ENCODE data around the gene RNF144B. TPM values are rescaled to one million over a fixed set of nuclear protein-coding genes. Genes with fewer than 3 reads are reported as not detected.

The RNF144B gene
- total RNA-seq, 4 donors from 2014 or later, result 67.3 to 143 (median 114) TPM

DNA sequence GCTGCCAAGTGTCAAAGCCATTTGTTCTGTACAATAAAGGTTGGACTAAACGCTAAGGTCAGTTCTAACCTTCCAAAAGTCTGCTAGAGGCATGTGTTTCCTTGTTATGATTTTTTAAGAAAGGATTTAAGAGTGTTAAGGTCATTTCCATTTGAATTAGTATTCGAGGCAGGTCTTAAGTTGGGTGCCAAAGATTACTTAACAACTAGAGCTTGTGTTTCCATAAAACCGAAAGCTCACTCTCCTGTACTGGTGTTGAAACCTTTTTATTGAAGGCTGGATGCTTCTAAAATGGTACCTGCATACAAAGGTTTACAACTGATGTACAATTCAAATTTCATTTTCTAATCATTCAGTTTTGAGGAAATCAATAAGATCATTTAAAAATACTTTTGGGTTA is 82.4 kb downstream of the RNF144B start:
- H3K9me3 ChIP-seq, result no peaks in the 10 kb centered on the region
- no peak for TF ChIP-seq POLR2A (IDR thresholded peaks at IDR 0.05)
- TF ChIP-seq, protein P1, sequence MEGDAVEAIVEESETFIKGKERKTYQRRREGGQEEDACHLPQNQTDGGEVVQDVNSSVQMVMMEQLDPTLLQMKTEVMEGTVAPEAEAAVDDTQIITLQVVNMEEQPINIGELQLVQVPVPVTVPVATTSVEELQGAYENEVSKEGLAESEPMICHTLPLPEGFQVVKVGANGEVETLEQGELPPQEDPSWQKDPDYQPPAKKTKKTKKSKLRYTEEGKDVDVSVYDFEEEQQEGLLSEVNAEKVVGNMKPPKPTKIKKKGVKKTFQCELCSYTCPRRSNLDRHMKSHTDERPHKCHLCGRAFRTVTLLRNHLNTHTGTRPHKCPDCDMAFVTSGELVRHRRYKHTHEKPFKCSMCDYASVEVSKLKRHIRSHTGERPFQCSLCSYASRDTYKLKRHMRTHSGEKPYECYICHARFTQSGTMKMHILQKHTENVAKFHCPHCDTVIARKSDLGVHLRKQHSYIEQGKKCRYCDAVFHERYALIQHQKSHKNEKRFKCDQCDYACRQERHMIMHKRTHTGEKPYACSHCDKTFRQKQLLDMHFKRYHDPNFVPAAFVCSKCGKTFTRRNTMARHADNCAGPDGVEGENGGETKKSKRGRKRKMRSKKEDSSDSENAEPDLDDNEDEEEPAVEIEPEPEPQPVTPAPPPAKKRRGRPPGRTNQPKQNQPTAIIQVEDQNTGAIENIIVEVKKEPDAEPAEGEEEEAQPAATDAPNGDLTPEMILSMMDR (IDR thresholded peaks at IDR 0.05), result no peak
- H3K4me1 ChIP-seq, result no peaks in the 10 kb centered on the region
- 71 to 78% methylated on average over 3 of the region's 3 CpGs for WGBS, 2 donors
- DNase-seq, result no peak
- no peak overlapping the region for H3K4me3 ChIP-seq (replicated peaks in 1 of 3)
- intact Hi-C loops (cut with DNase I), result no loop called here
- H3K27me3 ChIP-seq, result no peaks in the 10 kb centered on the region
- H3K36me3 ChIP-seq, result peaks cover 6 to 13% of the 10 kb centered on the region in 2 donors
- H3K27ac ChIP-seq, result no peak overlapping the region

DNA sequence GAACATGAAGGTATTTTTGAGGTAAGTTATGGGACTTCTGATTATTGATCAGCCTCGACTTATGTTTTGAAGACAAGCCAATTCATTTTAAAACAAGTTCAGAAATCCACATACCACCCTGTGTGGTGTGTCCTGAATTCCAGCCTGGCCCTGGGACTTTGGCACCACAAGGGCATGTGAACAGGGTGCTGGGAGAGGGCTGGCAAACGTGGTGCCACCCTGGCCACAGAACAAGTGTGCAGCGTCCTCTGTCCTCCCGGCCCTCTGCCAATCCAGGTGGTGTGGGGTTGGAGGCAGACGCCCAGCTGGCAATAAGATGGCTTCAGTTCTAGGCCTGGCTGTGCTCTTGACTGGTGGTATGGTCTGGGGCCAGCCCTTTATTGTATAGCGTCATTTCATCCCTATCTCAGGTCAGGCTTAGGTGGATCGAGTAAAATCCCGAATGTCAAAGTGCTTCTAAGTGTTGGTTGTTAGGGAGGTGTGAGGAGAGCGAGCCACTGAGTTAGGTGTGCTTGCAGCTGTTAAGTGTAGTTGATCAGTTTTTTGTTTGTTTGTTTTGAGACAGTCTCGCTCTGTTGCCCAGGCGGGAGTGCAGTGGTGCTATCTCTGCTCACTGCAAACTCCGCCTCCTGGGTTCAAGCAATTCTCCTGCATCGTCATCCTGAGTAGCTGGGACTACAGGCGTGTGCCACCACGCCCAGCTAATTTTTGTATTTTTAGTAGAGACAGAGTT is 84.2 kb downstream of the RNF144B start:
- TF ChIP-seq, protein P1 (IDR thresholded peaks at IDR 0.05), result no peak
- TF ChIP-seq POLR2A (IDR thresholded peaks at IDR 0.05), result no peak
- Histone ChIP-seq H3K9me3 (no peaks in the 10 kb centered on the region), H3K4me3 (replicated peaks in 1 of 3) (no peak overlapping the region), H3K36me3 (no peaks in the 10 kb centered on the region), H3K4me1 (no peaks in the 10 kb centered on the region), H3K27me3 (no peaks in the 10 kb centered on the region), H3K27ac (peak overlapping the region in 1 of 3 donors; percentile 18)
- DNase-seq, result no peak
- intact Hi-C loops (cut with DNase I), result no loop called here
- WGBS, 2 donors, result 89 to 90% methylated on average over 11 to 15 of the region's 15 CpGs

DNA sequence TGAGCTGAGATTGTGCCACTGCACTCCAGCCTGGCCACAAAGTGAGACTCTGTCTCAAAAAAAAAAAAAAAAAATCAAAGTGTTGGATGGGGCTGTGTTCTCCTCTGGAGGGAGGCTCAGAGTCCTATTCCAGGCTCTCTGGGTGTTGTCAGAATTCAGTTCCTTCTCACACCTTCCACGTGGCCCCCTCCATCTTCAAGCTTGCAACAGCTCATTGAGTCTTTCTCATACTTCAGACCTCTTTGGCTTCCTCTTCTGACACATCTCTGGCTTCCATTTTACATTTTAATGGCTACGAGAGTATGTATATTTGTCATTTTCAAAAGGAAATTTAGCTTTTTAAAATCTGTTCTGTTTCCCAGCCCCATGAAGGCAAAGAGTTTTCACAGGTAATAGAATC is 85.8 kb downstream of the RNF144B start:
- H3K27me3 ChIP-seq, result no peaks in the 10 kb centered on the region
- no peak for DNase-seq
- no peak overlapping the region for H3K4me3 ChIP-seq (replicated peaks in 1 of 3)
- TF ChIP-seq POLR2A (IDR thresholded peaks at IDR 0.05), result no peak
- TF ChIP-seq, protein P1 (IDR thresholded peaks at IDR 0.05), result no peak
- 87 to 91% methylated on average over 2 of the region's 2 CpGs for WGBS, 2 donors
- no peaks in the 10 kb centered on the region for H3K9me3 ChIP-seq
- H3K27ac ChIP-seq, result peak overlapping the region in 1 of 3 donors; percentile 43
- intact Hi-C loops (cut with DNase I), result no loop called here
- H3K36me3 ChIP-seq, result no peaks in the 10 kb centered on the region
- peaks cover 11 to 14% of the 10 kb centered on the region in 2 donors for H3K4me1 ChIP-seq

DNA sequence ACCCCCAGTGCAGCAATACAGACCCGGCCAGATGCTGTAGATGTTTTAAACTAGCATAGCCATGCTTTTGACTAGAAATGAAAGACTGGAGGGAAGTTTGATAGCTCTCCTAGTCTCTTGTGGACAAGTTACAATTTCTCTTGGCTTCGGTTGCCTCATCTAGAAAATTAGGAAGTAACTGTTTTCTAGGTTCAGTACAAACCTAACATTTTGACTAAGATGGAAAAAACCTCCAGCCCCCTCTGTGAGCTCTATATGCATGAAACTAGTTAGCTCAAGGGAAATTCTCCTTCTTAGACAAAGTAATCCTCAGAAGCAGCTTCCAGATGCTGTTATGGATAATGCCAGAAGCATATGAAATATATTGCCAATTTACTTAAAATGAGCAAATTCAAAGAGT is 86.6 kb downstream of the RNF144B start:
- DNase-seq, result no peak
- TF ChIP-seq, protein P1 (IDR thresholded peaks at IDR 0.05), result no peak
- TF ChIP-seq POLR2A (IDR thresholded peaks at IDR 0.05), result no peak
- peaks cover 17 to 21% of the 10 kb centered on the region in 2 donors for H3K4me1 ChIP-seq
- H3K27ac ChIP-seq, result peak overlapping the region in 1 of 3 donors; percentile 43
- WGBS, 2 donors, result 70 to 95% methylated on average over 2 of the region's 2 CpGs
- no peaks in the 10 kb centered on the region for H3K9me3 ChIP-seq
- no peak overlapping the region for H3K4me3 ChIP-seq (replicated peaks in 1 of 3)
- H3K27me3 ChIP-seq, result no peaks in the 10 kb centered on the region
- intact Hi-C loops (cut with DNase I), result no loop called here
- H3K36me3 ChIP-seq, result no peaks in the 10 kb centered on the region

DNA sequence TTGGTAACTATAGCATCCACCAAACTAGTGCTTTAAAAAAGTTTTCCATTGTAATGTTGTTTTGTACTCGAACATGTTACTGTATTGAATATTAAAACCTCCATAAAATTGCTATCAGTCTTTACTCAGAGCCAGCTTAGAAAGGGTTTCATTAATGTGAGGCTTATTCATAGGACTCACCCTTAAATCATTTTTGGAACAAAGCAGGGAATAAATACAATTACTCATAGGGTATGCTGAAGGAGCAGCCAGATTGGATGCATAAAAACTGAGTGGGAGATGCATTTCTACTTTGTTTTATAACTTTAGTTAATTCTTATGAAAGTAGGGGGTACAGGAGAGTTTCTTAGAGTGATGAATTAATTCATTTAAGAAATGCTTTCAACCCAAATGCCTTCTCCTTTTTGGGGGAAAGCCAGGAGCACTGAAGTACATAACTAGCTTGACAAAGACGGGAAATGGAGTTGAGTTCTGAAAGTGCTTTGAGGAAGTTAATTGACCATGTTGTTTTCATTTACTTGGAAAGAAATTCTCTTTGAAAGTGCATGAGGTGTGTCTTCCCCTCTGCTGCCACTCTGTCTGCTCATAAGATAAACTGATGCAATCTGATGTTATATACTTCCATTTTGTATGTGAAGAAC is 90.3 kb downstream of the RNF144B start:
- WGBS, 2 donors, result 32 to 35% methylated on average over 2 of the region's 2 CpGs
- H3K4me1 ChIP-seq, result peaks cover 20 to 25% of the 10 kb centered on the region in 2 donors

More for the DNA sequence above, 90.3 kb downstream of the RNF144B start:
- no peak overlapping the region for H3K4me3 ChIP-seq (replicated peaks in 1 of 3)
- no peaks in the 10 kb centered on the region for H3K27me3 ChIP-seq
- peak overlapping the region; percentile 46 to 83 (median 81) for H3K27ac ChIP-seq
- H3K36me3 ChIP-seq, result no peaks in the 10 kb centered on the region
- peak; percentile 33 to 45 for DNase-seq
- no peak for TF ChIP-seq POLR2A (IDR thresholded peaks at IDR 0.05)
- TF ChIP-seq, protein P1 (IDR thresholded peaks at IDR 0.05), result no peak
- no peaks in the 10 kb centered on the region for H3K9me3 ChIP-seq
- intact Hi-C loops (cut with DNase I), result no loop called here

Data from thyroid gland (tissue), 4 donors.